ENCODE measurements around the gene SEMA6D. TPM values are rescaled to one million over a fixed set of nuclear protein-coding genes. Genes with fewer than 3 reads are reported as not detected.
A peak's percentile ranks its signal among the peaks of the same experiment; 100 is the strongest.

SEMA6D gene
- total RNA-seq, 4 donors from 2014 or later: 12.4 to 120 (median 105) TPM

DNA sequence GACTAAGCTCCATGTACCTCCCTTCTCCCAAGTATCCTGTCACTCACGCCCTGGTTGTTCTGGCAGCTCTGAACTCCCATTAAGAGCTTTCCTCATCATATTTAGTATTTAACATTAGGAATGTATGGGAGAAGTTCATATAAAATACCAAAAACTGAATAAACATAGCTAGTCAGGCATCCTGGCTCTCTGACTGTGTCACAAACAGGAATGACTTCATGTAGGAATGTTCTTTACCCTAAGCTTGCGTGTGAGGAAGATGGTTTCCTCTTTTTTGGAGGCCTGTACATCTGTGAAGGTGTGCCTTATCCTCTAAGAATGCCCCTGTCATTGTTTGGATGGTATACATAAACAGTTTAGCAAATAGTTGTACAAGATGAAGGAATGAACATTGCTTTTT, 38.6 kb downstream of the SEMA6D start:
- TF ChIP-seq, protein P1, sequence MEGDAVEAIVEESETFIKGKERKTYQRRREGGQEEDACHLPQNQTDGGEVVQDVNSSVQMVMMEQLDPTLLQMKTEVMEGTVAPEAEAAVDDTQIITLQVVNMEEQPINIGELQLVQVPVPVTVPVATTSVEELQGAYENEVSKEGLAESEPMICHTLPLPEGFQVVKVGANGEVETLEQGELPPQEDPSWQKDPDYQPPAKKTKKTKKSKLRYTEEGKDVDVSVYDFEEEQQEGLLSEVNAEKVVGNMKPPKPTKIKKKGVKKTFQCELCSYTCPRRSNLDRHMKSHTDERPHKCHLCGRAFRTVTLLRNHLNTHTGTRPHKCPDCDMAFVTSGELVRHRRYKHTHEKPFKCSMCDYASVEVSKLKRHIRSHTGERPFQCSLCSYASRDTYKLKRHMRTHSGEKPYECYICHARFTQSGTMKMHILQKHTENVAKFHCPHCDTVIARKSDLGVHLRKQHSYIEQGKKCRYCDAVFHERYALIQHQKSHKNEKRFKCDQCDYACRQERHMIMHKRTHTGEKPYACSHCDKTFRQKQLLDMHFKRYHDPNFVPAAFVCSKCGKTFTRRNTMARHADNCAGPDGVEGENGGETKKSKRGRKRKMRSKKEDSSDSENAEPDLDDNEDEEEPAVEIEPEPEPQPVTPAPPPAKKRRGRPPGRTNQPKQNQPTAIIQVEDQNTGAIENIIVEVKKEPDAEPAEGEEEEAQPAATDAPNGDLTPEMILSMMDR (IDR thresholded peaks at IDR 0.05): no peak
- no peak for TF ChIP-seq POLR2A (IDR thresholded peaks at IDR 0.05)
- peaks cover 0 to 9% (median 0%) of the 10 kb centered on the region in 3 donors for H3K36me3 ChIP-seq
- no peak for DNase-seq

DNA sequence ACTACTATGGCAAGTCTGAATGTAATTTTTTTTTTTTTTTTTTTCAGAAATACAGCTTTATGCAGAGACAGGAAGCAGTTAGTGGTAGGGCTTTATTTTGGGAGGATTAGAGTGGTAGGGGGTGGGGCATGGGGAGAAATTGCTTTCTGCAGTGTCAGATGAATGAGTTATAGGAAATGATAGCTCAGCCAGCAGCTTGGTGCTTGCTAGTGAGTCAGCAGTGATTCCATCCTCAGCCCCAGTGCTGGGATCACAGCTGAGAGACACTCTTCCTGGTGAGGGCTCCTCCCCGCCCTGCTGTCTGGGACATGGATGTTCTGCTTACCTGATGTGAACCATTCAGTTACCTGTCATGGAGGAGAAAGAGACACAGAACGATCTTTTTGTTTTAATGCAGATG, 39.6 kb downstream of the SEMA6D start:
- Histone ChIP-seq H3K27ac (no peak overlapping the region), H3K27me3 (no peaks in the 10 kb centered on the region), H3K36me3 (peaks cover 0 to 19% (median 0%) of the 10 kb centered on the region in 3 donors), H3K9me3 (peaks cover 0 to 7% (median 0%) of the 10 kb centered on the region in 4 donors), H3K4me1 (peaks cover 0 to 8% (median 0%) of the 10 kb centered on the region in 4 donors), H3K4me3 (no peak overlapping the region)
- no peak for TF ChIP-seq POLR2A (IDR thresholded peaks at IDR 0.05)
- TF ChIP-seq, protein P1 (IDR thresholded peaks at IDR 0.05): no peak
- peak in 2 of 3 donors; percentile 57 to 77 for DNase-seq

More for the DNA sequence above, 38.6 kb downstream of the SEMA6D start:
- no peak overlapping the region for H3K4me3 ChIP-seq
- H3K27ac ChIP-seq: no peak overlapping the region
- H3K4me1 ChIP-seq: peaks cover 0 to 12% (median 0%) of the 10 kb centered on the region in 4 donors
- no peaks in the 10 kb centered on the region for H3K27me3 ChIP-seq
- H3K9me3 ChIP-seq: peaks cover 0 to 7% (median 0%) of the 10 kb centered on the region in 4 donors

DNA sequence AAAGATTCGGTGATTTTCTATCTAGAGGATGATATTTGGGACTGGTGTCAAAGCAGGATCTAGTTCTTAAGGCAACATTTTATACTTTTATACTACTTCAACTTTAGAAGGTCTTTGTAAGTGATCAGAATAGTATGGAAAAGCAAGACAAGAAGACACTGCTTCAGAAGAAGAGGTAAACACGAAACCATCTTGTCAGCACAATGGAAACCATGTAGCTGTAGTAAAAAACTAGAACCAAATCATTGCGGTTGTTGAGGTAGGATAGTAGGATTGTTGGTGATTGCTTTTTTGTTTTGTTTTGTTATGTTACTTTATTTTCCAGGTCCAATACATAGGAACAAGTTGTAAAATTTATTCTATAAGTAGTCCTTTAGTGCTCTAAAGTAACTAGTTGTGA, 40.0 kb downstream of the SEMA6D start:
- H3K4me1 ChIP-seq: peaks cover 0 to 8% (median 0%) of the 10 kb centered on the region in 4 donors
- H3K9me3 ChIP-seq: peaks cover 0 to 7% (median 0%) of the 10 kb centered on the region in 4 donors
- DNase-seq: no peak
- H3K4me3 ChIP-seq: no peak overlapping the region
- no peaks in the 10 kb centered on the region for H3K27me3 ChIP-seq
- H3K27ac ChIP-seq: no peak overlapping the region
- TF ChIP-seq, protein P1 (IDR thresholded peaks at IDR 0.05): no peak
- TF ChIP-seq POLR2A (IDR thresholded peaks at IDR 0.05): no peak
- peaks cover 0 to 23% (median 0%) of the 10 kb centered on the region in 3 donors for H3K36me3 ChIP-seq

DNA sequence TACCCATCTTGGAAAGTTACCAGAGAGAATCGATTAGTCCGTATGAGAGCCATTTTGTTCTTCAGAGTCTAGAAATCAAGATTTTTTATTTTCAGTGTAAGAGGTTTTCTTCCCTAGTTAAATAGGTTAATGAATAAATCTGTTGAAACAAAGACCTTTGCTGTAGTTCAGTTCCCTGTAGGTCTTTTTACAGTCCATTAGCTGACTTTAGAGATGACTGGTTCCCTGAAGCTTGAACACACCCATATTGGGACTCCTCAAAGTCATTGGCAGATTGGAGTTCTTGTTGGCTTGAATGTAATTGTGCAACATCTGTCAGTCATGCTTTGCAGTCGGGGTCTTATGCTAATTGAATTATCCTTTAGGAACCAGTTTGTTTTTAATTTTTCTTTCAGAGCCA, 45.3 kb downstream of the SEMA6D start:
- Histone ChIP-seq H3K9me3 (no peaks in the 10 kb centered on the region), H3K27ac (no peak overlapping the region), H3K27me3 (no peaks in the 10 kb centered on the region), H3K4me1 (no peaks in the 10 kb centered on the region), H3K4me3 (no peak overlapping the region), H3K36me3 (peaks cover 0 to 75% (median 0%) of the 10 kb centered on the region in 3 donors)
- TF ChIP-seq, protein P1 (IDR thresholded peaks at IDR 0.05): no peak
- no peak for TF ChIP-seq POLR2A (IDR thresholded peaks at IDR 0.05)
- DNase-seq: no peak

DNA sequence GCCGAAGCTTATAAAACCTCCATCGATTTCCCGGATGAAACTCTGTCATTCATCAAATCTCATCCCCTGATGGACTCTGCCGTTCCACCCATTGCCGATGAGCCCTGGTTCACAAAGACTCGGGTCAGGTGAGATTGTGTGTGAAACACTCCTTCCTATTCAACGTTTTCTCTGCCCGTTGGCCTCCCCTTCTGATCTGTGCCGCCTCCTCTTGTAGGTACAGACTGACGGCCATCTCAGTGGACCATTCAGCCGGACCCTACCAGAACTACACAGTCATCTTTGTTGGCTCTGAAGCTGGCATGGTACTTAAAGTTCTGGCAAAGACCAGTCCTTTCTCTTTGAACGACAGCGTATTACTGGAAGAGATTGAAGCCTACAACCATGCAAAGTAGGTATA, 47.4 kb downstream of the SEMA6D start:
- no peaks in the 10 kb centered on the region for H3K4me1 ChIP-seq
- DNase-seq: no peak
- no peak overlapping the region for H3K27ac ChIP-seq
- H3K4me3 ChIP-seq: no peak overlapping the region
- no peaks in the 10 kb centered on the region for H3K27me3 ChIP-seq
- no peaks in the 10 kb centered on the region for H3K9me3 ChIP-seq
- H3K36me3 ChIP-seq: peaks cover 0 to 88% (median 0%) of the 10 kb centered on the region in 3 donors
- TF ChIP-seq, protein P1 (IDR thresholded peaks at IDR 0.05): no peak
- no peak for TF ChIP-seq POLR2A (IDR thresholded peaks at IDR 0.05)

DNA sequence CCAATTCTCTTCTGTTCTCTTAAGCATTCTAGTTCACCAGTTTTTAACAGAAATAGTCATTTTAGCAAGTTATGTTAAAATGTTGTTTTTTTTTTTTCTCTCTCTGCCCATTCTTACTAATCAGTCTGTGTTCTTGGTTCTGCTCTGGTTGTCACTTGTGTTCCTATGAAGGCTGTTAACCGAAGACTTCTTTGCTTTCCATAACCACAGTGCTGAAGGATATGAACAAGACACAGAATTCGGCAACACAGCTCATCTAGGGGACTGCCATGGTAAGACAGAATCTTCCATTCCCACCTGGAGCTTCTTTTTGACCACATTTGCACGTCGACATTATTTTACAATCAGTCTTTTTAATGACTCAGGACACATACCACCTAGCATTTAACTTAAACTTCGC, 49.1 kb downstream of the SEMA6D start:
- Histone ChIP-seq H3K9me3 (no peaks in the 10 kb centered on the region), H3K4me3 (no peak overlapping the region), H3K36me3 (peaks cover 0 to 89% (median 0%) of the 10 kb centered on the region in 3 donors), H3K27ac (no peak overlapping the region), H3K4me1 (no peaks in the 10 kb centered on the region), H3K27me3 (no peaks in the 10 kb centered on the region)
- TF ChIP-seq, protein P1 (IDR thresholded peaks at IDR 0.05): no peak
- TF ChIP-seq POLR2A (IDR thresholded peaks at IDR 0.05): no peak
- no peak for DNase-seq

Measured in Peyer's patch (tissue), 4 donors.